Heart left ventricle (tissue), 16 donors: ENCODE results near the gene SHISA3. TPM values are rescaled to one million over a fixed set of nuclear protein-coding genes. Genes with fewer than 3 reads are reported as not detected.

Experiments used
- ATAC-seq, 4 donors: fragments of 200-7000 bp; cut with Tn5 transposase; one replicate each; pipeline ENCODE4 v1.9.1; 2020 to 2022; ENCODE audit warnings: moderate library complexity in 4 of 4, mild to moderate bottlenecking in 3 of 4, moderate number of reproducible peaks in 1 of 4
- DNase-seq, 5 donors: peaks; one replicate each; pipeline ENCODE4 v3.0.0-alpha.2; 2020
- H3K27ac ChIP-seq, 12 donors: fragments of 200-600 bp; sonication (generic) in 4 of 12; one replicate each; pipeline versions ENCODE4 v1.5.0 to v1.8.0; 2016 to 2022; ENCODE audit warnings: mild to moderate bottlenecking in 2 of 12
- H3K27me3 ChIP-seq, 9 donors: fragments of 200-600 bp; sonication (generic) in 2 of 9; one replicate each; pipeline versions ENCODE4 v1.5.1 to v1.8.0; 2016 to 2022; ENCODE audit warnings: mild to moderate bottlenecking in 3 of 9
- H3K36me3 ChIP-seq, 9 donors: fragments of 200-600 bp; sonication (generic) in 2 of 9; one replicate each; pipeline versions ENCODE4 v1.5.0 to v1.8.0; 2018 to 2022; ENCODE audit warnings: mild to moderate bottlenecking in 2 of 9
- H3K4me1 ChIP-seq, 12 donors: fragments of 200-600 bp; sonication (generic) in 4 of 12; one replicate each; pipeline versions ENCODE4 v1.5.0 to v1.8.0; 2016 to 2022; ENCODE audit warnings: mild to moderate bottlenecking in 3 of 12
- H3K4me3 ChIP-seq, 12 donors: fragments of 200-600 bp; sonication (generic) in 4 of 12; one replicate each; pipeline versions ENCODE4 v1.5.0 to v1.8.0; 2017 to 2022; ENCODE audit warnings: mild to moderate bottlenecking in 9 of 12, moderate library complexity in 4 of 12
- H3K9me3 ChIP-seq, 12 donors: fragments of 200-600 bp; sonication (generic) in 4 of 12; one replicate each; pipeline versions ENCODE4 v1.5.0 to v1.8.0; 2016 to 2022; ENCODE audit warnings: mild to moderate bottlenecking in 1 of 12
- POLR2A ChIP-seq, 2 donors: fragments of 450-650 bp; IDR thresholded peaks; one replicate each; pipeline ENCODE4 v1.6.1; 2017; ENCODE audit warnings: antibody characterized with exemption in 2 of 2, mild to moderate bottlenecking in 2 of 2, moderate library complexity in 2 of 2
- WGBS, 4 donors: extraction: QIAGEN DNeasy Blood & Tissue Kit in 2 of 4; methylation state at CpG; one replicate each; pipeline versions ENCODE4 v1.1.5 to v1.1.7; 2013 to 2018; 5-methylcytosine and 5-hydroxymethylcytosine counted together
- intact Hi-C, 10 donors: fragments of 100-400 bp; cut with DNase I; formaldehyde crosslinking; loops; one replicate each; pipeline versions ENCODE4 v1.11.1 to v1.14.2; 2022
- polyA plus RNA-seq, 2 donors: library from polyadenylated mRNA; stranded (reverse); fragments of 200-250 nt; gene quantifications; one replicate each; pipeline ENCODE4 v1.2.3, GENCODE V29; 2013
- total RNA-seq, 9 donors: library from RNA; depleted of rRNA in 2 of 9; stranded (reverse); fragments of >200 nt in 2 of 9; fragmentation: NEBNext Ultra II Directional in 3 of 9; extraction: Animal tissue kit (Norgen Biotek cat#: 25700) in 3 of 9; gene quantifications; one replicate each; pipeline versions ENCODE4 v1.1.0 to v1.2.4, GENCODE V29; 2016 to 2023
- TF ChIP-seq, protein P1 (sequence below), 12 donors: fragments of 200-600 bp; sonication (generic) in 4 of 12; IDR thresholded peaks; one replicate each; pipeline versions ENCODE4 v1.5.0 to v1.8.0; 2018 to 2022; ENCODE audit warnings: antibody characterized with exemption in 12 of 12, mild to moderate bottlenecking in 5 of 12
- donor health status: ischemic (EF 13 %, LVEDD 7.1; RV severe dilation, severe dysfunction).
- donor health status: healthy with polysubstance abuse.
- donor health status: DM: no; HTN: yes; CAD: no.
- donor health status: DM: no; HTN: no; CAD: no.
- donor health status: ischemic (EF 25% LVEDD 6.9; RV normal size, moderate dysfunction).
- donor health status: ischemic (EF 25% LVEDD 5.7; RV mildly dilated, moderate dysfunction).
- donor health status: healthy.
- donor health status: DM: yes; HTN: yes; CAD: no.
- donor health status: ischemic (EF 35%, LVEDD 5.7; RV mildly dilated, moderate dysfunction).
- donor health status: nonischemic (EF 11% LVEDD 7.7; RV severe dilation, severe dysfunction).
- donor health status: DM: yes; HTN: yes; CAD: no.
- donor health status: PGD.
- donor health status: ischemic (EF 29% LVEDD 5.4; RV normal size, mild dysfunction).
- donor health status: nonischemic (EF 23%, LVEDD 6.1; RV moderate dilation, normal function).

The SHISA3 gene
- total and polyA plus RNA-seq, 11 donors, result 1.2 to 16.4 (median 2.1) TPM

DNA sequence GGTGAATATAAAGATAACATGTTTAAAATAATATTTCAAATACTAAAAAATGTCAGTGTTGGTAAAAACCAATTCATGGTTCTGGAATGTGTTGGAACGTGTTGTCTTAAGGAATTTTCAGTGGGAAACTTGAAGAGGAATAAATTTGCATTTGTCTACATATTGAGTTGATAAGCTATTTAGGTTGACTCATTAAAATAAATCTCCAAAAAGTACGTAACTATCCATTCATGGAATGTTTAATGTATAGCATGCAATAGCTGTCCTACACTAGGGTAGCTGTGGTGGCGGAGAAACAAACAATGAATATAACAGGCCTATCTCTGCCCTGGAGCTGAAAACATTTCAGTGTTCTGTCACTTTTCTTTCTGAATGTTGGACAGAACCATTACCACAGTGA lies 20.3 kb downstream of the SHISA3 start:
- intact Hi-C loops, result loop anchor here in 1 of 10 donors (5.0 kb wide), 1 partner anchor 40 kb away; no protein-coding TSS in a partner anchor
- ATAC-seq (no peak), DNase-seq (no peak)
- WGBS, 4 donors, result 92 to 95% (median 93%) methylated on average over 3 of the region's 3 CpGs
- TF ChIP-seq POLR2A (IDR thresholded peaks at IDR 0.05), result no peak
- TF ChIP-seq, protein P1, sequence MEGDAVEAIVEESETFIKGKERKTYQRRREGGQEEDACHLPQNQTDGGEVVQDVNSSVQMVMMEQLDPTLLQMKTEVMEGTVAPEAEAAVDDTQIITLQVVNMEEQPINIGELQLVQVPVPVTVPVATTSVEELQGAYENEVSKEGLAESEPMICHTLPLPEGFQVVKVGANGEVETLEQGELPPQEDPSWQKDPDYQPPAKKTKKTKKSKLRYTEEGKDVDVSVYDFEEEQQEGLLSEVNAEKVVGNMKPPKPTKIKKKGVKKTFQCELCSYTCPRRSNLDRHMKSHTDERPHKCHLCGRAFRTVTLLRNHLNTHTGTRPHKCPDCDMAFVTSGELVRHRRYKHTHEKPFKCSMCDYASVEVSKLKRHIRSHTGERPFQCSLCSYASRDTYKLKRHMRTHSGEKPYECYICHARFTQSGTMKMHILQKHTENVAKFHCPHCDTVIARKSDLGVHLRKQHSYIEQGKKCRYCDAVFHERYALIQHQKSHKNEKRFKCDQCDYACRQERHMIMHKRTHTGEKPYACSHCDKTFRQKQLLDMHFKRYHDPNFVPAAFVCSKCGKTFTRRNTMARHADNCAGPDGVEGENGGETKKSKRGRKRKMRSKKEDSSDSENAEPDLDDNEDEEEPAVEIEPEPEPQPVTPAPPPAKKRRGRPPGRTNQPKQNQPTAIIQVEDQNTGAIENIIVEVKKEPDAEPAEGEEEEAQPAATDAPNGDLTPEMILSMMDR (IDR thresholded peaks at IDR 0.05), result no peak
- Histone ChIP-seq H3K4me1 (peaks cover 0 to 7% (median 2%) of the 10 kb centered on the region in 12 donors), H3K27me3 (no peaks in the 10 kb centered on the region), H3K4me3 (no peak overlapping the region), H3K27ac (no peak overlapping the region), H3K36me3 (peaks cover 0 to 51% (median 23%) of the 10 kb centered on the region in 9 donors), H3K9me3 (no peaks in the 10 kb centered on the region)

DNA sequence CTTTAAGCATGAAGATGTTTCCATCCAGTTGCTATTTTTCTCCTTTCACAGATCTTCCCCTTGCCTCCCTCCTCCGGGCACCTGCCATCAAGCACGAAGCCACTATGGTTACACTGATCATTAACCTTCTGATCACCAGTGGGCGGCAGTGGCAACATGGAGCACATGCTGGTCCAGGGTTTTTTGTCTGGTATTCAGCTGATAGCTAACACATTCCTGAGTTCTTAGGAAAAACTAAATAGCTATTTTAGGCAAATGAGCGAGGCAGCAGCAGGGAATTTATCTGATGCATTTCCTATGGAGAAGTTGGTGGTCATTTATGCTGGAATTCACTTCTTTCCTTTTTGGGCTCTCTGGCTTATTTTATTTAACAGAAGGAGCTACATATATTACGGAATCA lies 22.9 kb downstream of the SHISA3 start:
- no peaks in the 10 kb centered on the region for H3K27me3 ChIP-seq
- H3K4me1 ChIP-seq, result no peaks in the 10 kb centered on the region
- 77 to 83% (median 81%) methylated on average over 5 of the region's 5 CpGs for WGBS, 4 donors
- H3K27ac ChIP-seq, result no peak overlapping the region
- TF ChIP-seq POLR2A (IDR thresholded peaks at IDR 0.05), result no peak
- TF ChIP-seq, protein P1 (IDR thresholded peaks at IDR 0.05), result no peak
- DNase-seq, result no peak
- intact Hi-C loops, result no loop called here
- no peak overlapping the region for H3K4me3 ChIP-seq
- H3K9me3 ChIP-seq, result no peaks in the 10 kb centered on the region
- H3K36me3 ChIP-seq, result peaks cover 0 to 48% (median 25%) of the 10 kb centered on the region in 9 donors
- no peak for ATAC-seq

DNA sequence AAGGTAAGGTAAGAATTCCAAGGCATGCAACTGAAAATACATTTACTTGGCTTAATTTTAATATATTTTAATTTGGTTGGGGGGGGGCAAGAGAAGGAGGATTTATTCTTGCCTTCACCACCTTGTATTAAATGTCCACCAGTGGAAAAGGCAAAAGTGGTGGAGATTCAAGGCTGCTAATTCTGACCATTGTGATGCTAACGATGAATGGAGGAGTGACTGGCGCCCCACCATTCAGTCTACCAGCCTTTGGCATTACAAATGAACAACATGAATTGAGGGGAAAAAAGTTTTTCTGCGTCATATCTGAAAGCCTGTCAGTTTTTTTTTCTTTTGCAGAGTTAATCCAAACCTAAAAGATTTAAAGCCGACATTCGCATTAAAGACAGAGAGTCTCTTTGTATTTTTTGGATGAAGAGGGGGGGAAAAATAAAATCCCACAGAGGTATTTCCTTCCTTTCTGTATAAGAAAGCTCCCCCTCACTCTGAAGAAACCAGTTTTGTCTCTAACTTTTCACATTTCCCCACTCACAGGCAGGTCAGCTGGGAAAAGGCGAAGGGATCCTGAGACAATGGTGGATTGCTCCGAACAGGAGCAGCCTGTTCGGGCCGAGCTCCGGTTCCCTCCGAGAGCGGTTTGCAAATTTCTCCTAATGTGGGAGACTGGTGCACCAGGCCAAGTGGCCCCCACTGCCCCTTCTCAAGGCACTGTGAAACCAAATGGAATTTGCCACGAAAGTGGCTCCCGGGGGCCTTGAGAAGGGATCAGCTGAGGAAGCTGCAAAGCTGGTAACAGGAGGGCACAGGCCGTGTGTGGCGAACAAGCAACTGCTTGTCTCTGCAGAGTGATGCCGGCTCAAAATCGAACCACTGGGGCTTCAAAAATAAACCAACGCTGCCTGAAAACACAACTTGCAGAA lies 28.1 kb downstream of the SHISA3 start:
- no peak for TF ChIP-seq POLR2A (IDR thresholded peaks at IDR 0.05)
- TF ChIP-seq, protein P1 (IDR thresholded peaks at IDR 0.05), result no peak
- H3K4me1 ChIP-seq, result no peaks in the 10 kb centered on the region
- peaks cover 0 to 33% (median 18%) of the 10 kb centered on the region in 9 donors for H3K36me3 ChIP-seq
- H3K9me3 ChIP-seq, result no peaks in the 10 kb centered on the region
- no peak for ATAC-seq
- H3K4me3 ChIP-seq, result no peak overlapping the region
- WGBS, 4 donors, result 85 to 92% (median 88%) methylated on average over 17 to 19 of the region's 19 CpGs
- no peaks in the 10 kb centered on the region for H3K27me3 ChIP-seq
- DNase-seq, result no peak
- no peak overlapping the region for H3K27ac ChIP-seq
- intact Hi-C loops, result no loop called here

DNA sequence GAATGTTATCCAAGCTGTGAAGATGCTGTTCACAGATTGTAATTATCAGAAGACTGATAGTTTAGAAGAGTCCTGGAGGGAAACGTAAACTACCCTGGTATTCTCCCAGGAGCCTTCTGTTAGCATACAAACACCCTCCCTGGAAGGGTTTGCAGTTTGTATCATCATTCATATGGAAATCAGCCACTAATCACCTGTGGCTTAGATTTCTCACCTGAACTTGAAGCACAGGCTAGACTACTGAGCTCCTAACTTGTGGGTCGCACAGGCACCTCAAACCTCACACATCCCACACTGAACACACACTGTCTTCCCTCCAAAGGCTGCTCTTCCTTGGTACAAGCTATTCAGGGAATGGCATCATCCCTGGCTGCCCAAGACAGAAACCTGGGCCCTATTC lies 30.7 kb downstream of the SHISA3 start:
- DNase-seq (no peak), ATAC-seq (no peak)
- H3K4me1 ChIP-seq, result no peaks in the 10 kb centered on the region
- WGBS, 4 donors, result 75 to 81% (median 78%) methylated on average over 2 of the region's 2 CpGs
- intact Hi-C loops, result no loop called here
- no peak overlapping the region for H3K27ac ChIP-seq
- TF ChIP-seq POLR2A (IDR thresholded peaks at IDR 0.05), result no peak
- TF ChIP-seq, protein P1 (IDR thresholded peaks at IDR 0.05), result no peak
- no peak overlapping the region for H3K4me3 ChIP-seq
- H3K36me3 ChIP-seq, result peaks cover 0 to 21% (median 0%) of the 10 kb centered on the region in 9 donors
- H3K9me3 ChIP-seq, result no peaks in the 10 kb centered on the region
- H3K27me3 ChIP-seq, result no peaks in the 10 kb centered on the region
